Stimulated activated CD8-positive, alpha-beta memory T cell treated with anti-CD3 and anti-CD28 coated beads, Interleukin-15, amount 100 ng/mL, for 4 hours (primary cell): Measurements from ENCODE around the gene GRK5.
"Not testable (repeated sequence)": the region's sequence is repeated elsewhere in the genome, so short reads cannot be mapped to it uniquely, and the experiment has no call there.

Experiments
- DNase-seq, 2 donors: peaks; one replicate each; pipeline ENCODE4 v3.0.0-alpha.2; 2020; ENCODE audit warnings: low read depth in 2 of 2

Gene GRK5

DNA sequence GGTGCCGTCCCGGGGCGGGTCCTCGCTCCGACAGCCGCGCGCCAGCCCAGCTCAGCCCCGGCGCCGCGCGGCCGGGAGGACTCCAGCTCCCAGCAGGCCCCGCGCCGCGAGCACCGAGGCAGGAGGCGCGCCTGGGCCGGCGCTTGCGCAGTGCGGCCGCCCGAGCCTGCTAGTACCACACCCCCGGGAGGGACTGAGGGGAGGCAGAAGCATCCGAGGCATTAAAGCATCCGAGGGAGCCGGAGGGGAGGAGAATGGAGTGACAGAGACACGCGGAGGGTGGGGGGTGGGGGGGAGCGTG is at the start of gene GRK5:
GRK5 (plus strand) TSS at position 206 of the 301 bp plus-strand sequence. CDS start 347 bp downstream, outside the sequence.
- peak; percentile 91 to 92 for DNase-seq

- DNase-seq, result no peak
Observed at GRCh38 chr10:119159332-119159731, 48.0 kb upstream of the GRK5 start.

GRCh38 chr10:119161680-119162451 is 45.5 kb upstream of the GRK5 start:
- no peak for DNase-seq

DNA sequence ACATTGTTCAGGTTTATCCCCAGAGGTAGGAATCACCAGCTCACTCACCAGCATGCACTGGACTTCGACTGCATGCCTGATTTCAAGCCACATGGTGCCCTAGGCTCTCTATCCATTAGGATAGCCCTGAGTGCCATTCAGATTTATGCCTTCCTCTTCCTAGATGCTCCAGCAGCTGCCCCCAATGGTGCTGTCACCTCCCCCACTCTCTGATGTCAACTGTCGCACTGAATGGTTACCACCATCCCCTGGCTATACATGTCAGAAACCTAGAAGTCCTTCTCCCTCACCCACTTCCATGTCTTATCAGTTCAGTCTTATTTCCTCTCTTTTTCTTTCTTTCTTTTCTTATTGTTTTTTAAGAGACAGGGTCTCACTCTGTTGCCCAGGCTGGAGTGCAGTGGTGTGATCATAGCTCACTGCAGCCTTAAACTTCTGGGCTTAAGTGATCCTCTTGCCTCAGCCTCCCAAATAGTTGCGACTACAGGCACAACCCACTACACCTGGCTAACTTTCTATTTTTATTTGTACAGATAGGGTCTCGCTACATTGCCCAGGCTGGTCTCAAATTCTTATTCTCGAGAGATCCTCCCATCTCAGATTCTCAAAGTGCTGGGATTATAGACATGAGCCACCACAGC is 44.8 kb upstream of the GRK5 start:
- DNase-seq, result no peak

- peak; percentile 47 to 69 for DNase-seq
Observed at GRCh38 chr10:119165171-119166117, 41.9 kb upstream of the GRK5 start, which contains the start of gene SFXN4. Gene SFXN4, minus strand, starts transcription at chr10:119165714. Its CDS starts 67 bp downstream, at chr10:119165647.

- DNase-seq, result no peak
Observed at GRCh38 chr10:119166118-119166500, 41.3 kb upstream of the GRK5 start.

GRCh38 chr10:119166564-119166963 is 40.8 kb upstream of the GRK5 start:
- no peak for DNase-seq

DNA sequence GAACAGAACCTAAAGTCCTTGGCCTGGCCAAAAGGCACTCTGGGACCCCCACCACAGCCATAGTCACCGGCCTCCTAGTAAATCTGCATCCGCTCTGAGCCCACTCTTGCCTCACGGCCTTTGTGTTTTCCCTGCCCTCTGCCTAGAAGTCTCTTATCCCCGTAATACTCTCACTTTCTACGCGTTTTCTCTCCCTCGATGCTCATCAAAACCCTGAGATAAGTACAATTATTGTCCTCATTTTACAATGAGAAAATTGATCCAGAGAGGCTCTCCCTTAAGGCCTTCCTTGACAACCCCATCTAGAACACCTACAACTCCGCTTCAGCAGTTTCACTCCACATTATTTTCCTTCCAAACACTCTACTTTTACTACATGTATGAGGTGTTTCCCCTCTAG is 40.3 kb upstream of the GRK5 start:
- DNase-seq, result no peak

DNA sequence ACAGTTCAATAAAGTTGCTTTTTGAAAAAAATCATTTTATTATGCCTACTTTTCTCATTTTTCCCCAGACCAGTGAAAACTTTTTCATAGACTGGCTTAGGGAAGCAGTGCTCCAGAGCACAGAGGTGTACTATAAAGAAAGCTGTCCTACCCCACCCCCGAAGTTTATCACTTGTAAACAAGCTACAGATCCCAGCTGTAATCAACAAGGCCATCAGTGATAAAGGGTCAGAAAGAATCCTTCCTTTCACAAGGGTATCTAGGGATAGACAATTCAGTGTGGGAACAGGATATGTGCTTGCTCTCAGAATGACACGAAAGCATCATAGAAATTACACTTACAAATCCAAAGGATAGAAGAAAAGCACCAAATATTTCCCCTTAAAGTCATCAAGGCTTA is 33.3 kb upstream of the GRK5 start:
- no peak for DNase-seq

- DNase-seq, result no peak
Observed at GRCh38 chr10:119176166-119176565, 31.2 kb upstream of the GRK5 start.

DNA sequence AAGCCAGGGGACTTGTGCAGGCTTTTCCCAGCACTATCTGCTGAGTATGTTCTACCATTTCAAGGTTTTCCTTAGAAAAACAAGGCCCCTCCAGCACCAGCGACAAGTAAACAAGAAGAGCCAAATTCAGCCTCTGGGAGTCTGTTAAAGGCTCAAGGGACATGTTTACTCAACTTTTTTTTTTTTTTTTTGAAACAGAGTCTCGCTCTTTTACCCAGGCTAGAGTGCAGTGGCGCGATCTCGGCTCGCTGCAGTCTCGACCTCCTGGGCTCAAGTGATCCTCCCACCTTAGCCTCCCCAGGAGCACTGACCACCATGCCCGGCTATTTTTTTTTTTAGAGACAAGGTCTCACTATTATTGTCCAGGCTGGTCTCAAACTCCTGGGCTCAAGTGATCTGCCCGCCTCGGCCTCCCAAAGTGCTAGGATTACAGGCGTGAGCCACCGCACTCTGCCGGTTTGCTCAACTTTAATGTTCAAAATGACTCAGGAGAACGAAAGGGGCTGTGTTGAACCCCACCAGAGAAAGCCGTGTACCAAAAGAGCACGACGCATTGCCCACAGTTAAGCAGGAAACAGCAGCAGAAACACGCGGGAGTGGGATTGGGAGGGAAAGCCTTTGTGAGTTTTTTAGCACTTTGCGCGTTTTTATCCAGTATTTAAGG is 29.5 kb upstream of the GRK5 start:
- DNase-seq, result no peak

GRCh38 chr10:119178372-119179119 is 28.8 kb upstream of the GRK5 start, which contains the start of gene PRDX3:
Gene PRDX3, minus strand, starts transcription at chr10:119178812. Its CDS starts 22 bp downstream, at chr10:119178790.
- peak; percentile 86 to 87 for DNase-seq

DNA sequence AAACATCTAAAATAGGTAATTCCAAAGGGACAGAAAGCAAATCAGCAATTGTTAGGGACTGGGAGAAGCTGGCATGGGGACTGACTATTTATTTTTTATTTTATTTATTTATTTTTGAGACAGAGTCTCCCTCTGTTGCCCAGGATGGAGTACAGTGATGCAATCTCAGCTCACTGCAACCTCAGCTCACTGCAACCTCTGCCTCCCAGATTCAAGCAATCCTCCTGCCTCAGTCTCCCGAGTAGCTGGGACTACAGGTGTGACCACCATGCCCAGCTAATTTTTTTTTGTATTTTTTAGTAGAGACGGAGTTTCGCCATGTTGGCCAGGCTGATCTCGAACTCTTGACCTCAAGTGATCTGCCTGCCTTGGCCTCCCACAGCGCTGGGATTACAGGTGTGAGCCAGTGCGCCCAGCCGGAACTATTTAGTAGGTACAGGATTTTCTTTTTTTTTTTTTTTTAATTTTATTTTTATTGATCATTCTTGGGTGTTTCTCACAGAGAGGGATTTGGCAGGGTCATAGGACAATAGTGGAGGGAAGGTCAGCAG is 26.4 kb upstream of the GRK5 start:
- not testable (repeated sequence) for DNase-seq

DNA sequence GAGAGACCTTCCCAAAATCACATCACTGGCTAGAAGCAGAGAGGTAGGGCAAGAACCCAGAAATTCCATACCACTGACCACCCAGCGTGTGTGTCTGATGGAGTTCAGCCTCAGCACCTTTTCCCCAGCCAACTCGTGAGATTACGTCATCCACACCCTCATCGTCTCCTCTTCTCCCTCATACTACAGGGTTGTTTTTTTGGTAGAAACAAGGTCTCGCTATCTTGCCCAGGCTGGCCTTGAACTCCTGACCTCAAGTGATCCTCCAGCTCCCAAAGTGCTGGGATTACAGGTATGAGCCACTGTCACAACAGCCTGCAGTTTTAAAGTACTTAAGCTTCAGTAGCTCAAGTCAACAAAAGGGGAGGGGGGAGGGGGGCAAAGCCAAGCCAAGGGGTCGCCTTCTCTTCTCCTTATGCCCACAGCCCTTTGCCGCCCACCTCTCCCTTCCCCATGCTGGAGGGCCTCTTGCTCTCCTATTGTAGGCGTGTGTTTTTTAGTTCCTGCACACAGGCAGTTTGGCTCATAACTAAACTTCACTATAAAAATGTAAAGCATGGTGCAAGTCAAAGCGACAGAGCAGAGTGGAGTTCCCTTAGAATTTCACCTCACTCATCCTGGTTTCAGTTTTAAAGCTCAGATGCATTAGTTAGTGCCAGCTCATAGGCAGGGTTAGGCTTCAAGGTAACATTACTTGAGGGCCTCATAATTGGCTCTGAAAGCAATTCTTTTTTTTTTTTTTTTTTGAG is 23.5 kb upstream of the GRK5 start:
- DNase-seq, result no peak

DNA sequence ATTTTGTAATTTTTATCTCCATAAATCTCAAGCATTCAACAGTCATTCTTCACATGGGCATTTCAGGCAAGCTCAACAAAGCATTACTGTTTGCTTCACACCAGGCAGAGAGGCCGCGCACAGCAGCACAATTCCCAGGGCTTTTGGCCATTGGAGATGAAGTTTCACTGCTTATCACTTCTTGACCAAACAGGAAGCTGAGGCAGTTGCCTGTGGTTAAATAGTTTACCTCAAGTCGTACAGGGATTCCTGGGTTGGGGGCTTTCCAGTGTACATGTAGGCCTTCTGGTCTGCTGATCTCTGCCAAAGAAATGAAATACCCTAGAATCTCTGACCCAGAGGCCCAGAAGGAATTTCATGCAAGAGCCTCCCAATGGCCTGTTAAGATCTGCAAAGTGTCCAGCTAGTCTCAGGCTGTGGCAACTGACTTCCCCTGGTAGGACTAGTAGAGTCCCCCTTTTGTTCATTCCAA is 17.5 kb upstream of the GRK5 start:
- no peak for DNase-seq

DNA sequence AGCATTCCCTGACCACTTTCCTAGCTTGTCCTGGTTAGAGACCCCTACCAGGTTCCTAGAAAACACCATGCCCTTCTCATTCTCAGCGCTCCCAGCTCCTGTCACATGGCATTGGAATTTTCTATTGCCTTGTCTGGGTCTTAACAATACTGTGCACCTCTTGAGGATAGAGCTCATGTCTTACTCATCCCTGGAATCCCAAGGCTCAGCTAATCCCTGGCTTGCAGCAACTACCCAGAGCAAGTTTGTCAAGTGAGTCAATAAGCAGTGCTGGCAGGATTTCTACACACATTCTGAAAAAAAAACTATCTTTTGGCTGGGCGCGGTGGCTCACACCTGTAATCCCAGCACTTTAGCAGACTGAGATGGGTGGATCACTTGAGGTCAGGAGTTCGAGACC is 17.0 kb upstream of the GRK5 start:
- no peak for DNase-seq

GRCh38 chr10:119190954-119191785 is 16.2 kb upstream of the GRK5 start:
- DNase-seq, result no peak

DNA sequence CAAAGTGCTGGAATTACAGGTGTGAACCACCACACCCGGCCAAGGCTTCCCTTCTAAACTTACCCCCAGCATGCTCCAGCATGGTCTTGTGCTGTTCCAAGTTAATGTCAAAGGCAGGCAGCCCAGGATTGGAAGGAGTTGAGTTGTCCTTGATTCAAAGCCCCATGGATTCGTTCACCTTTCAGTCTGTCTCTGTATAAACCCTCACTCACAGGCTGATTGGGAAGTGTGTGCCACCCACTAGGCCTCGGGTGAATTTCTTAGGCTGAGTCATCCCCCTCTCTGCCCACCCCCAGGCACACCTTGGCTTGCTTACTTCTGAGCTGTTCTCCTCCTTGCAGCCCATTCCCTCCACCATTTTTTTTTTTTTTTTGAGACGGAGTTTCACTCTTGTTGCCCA is 15.5 kb upstream of the GRK5 start:
- no peak for DNase-seq

- DNase-seq, result no peak
Observed at GRCh38 chr10:119197921-119198320, 9.4 kb upstream of the GRK5 start.
